Chondrocyte (in vitro differentiated cells): ENCODE results near the gene PKMYT1. TPM values are rescaled to one million over a fixed set of nuclear protein-coding genes. Genes with fewer than 3 reads are reported as not detected.
"Not testable (repeated sequence)": the region's sequence is repeated elsewhere in the genome, so short reads cannot be mapped to it uniquely, and the experiment has no call there.

Experiments used
- DNase-seq: peaks from one replicate; pipeline ENCODE4 v3.0.0; 2021; ENCODE audit warnings: mixed read lengths, low spot score
- H3K27ac Mint-ChIP-seq: one replicate; pipeline ENCODE4 v1.8.0; 2021; ENCODE audit warnings: mild to moderate bottlenecking, moderate library complexity, mixed read lengths; ENCODE audit not compliant: unreplicated experiment
- H3K27me3 Mint-ChIP-seq: 2 replicates; pipeline ENCODE4 v1.8.0; 2021; ENCODE audit warnings: low read depth, mixed read lengths
- H3K36me3 Mint-ChIP-seq: 2 replicates; pipeline ENCODE4 v1.8.0; 2021; ENCODE audit warnings: low read depth, mixed read lengths
- H3K4me1 Mint-ChIP-seq: 2 replicates; pipeline ENCODE4 v1.8.0; 2021; ENCODE audit warnings: low read depth, mild to moderate bottlenecking, mixed read lengths
- H3K4me3 Mint-ChIP-seq: one replicate; pipeline ENCODE4 v1.8.0; 2021; ENCODE audit warnings: mild to moderate bottlenecking, moderate library complexity, mixed read lengths; ENCODE audit not compliant: unreplicated experiment
- H3K9me3 Mint-ChIP-seq: 2 replicates; pipeline ENCODE4 v1.8.0; 2021; ENCODE audit warnings: low read depth, mixed read lengths
- total RNA-seq: library from RNA; stranded (reverse); gene quantifications from 3 replicates; pipeline ENCODE4 v1.2.1, GENCODE V29; 2021
- TF ChIP-seq, protein P1 (sequence below): fragments of 200-600 bp; sonication (generic); IDR thresholded peaks from 2 replicates; pipeline ENCODE4 v1.5.0; 2021; ENCODE audit warnings: antibody characterized with exemption, mild to moderate bottlenecking, moderate library complexity

The PKMYT1 gene
- total RNA-seq, 1 donor from 2014 or later: 6.2 TPM

DNA sequence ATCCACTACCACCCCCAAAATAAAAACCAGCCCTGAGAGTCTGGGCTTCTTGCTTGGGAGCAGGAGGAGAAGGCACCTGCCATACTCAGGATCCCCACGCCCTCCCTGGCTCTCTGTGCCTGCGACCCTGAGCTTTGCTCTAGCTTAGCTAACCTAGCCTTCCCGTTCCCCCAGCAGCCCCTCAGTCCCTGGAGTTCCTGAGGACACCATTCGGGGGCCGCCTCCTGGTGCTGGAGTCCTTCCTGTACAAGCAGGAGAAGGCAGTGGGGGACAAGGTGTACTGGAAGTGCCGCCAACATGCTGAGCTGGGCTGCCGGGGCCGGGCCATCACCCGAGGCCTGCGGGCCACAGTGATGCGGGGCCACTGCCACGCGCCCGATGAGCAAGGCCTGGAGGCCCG, 50.0 kb downstream of the PKMYT1 start:
- Mint-ChIP-seq H3K9me3 (no peaks in the 10 kb centered on the region), H3K4me1 (peaks cover 4% of the 10 kb centered on the region), H3K4me3 (no peak overlapping the region), H3K36me3 (peaks cover 12% of the 10 kb centered on the region), H3K27ac (no peak overlapping the region), H3K27me3 (no peaks in the 10 kb centered on the region)
- TF ChIP-seq, protein P1, sequence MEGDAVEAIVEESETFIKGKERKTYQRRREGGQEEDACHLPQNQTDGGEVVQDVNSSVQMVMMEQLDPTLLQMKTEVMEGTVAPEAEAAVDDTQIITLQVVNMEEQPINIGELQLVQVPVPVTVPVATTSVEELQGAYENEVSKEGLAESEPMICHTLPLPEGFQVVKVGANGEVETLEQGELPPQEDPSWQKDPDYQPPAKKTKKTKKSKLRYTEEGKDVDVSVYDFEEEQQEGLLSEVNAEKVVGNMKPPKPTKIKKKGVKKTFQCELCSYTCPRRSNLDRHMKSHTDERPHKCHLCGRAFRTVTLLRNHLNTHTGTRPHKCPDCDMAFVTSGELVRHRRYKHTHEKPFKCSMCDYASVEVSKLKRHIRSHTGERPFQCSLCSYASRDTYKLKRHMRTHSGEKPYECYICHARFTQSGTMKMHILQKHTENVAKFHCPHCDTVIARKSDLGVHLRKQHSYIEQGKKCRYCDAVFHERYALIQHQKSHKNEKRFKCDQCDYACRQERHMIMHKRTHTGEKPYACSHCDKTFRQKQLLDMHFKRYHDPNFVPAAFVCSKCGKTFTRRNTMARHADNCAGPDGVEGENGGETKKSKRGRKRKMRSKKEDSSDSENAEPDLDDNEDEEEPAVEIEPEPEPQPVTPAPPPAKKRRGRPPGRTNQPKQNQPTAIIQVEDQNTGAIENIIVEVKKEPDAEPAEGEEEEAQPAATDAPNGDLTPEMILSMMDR: no peak
- no peak for DNase-seq

DNA sequence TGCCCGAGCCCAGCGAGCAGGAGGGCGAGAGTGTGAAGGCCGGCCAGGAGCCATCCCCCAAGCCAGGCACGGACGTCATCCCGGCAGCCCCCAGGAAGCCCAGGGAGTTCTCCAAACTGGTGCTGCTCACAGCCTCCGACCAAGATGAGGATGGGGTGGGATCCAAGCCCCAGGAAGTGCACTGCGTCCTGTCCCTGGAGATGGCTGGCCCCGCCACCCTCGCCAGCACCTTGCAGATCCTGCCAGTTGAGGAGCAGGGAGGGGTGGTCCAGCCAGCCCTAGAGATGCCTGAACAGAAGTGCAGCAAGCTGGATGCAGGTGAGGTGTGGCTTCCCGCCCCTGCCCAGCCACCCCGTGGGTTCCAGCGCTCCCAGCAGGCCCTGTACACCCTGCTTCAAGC, 50.6 kb downstream of the PKMYT1 start:
- TF ChIP-seq, protein P1: no peak
- Mint-ChIP-seq H3K4me1 (peaks cover 4% of the 10 kb centered on the region), H3K36me3 (peaks cover 11% of the 10 kb centered on the region), H3K9me3 (no peaks in the 10 kb centered on the region), H3K27ac (no peak overlapping the region), H3K4me3 (no peak overlapping the region), H3K27me3 (no peaks in the 10 kb centered on the region)
- no peak for DNase-seq

DNA sequence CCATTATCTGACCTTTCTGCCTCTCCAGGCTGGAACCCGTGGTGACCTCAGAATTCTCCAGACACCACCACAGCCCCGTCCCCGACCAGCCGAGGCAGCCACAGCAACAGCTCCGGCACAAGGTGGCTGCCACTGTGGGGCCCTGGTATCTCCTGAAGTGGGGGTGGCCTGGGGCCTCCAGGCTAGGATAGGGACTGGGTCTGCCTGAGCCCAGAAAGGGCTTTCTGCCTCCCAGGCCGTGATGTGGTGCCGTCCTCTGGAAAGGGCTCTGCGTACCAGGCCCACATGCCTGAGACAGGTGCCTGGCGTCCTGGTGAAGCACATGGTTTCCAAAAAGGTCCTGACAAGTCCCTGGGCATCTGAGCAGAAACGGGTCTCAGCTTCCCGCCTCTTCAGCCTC, 51.5 kb downstream of the PKMYT1 start:
- Mint-ChIP-seq H3K27ac (no peak overlapping the region), H3K4me3 (no peak overlapping the region), H3K4me1 (peaks cover 4% of the 10 kb centered on the region), H3K27me3 (no peaks in the 10 kb centered on the region), H3K36me3 (peaks cover 4% of the 10 kb centered on the region), H3K9me3 (no peaks in the 10 kb centered on the region)
- TF ChIP-seq, protein P1: no peak
- no peak for DNase-seq

DNA sequence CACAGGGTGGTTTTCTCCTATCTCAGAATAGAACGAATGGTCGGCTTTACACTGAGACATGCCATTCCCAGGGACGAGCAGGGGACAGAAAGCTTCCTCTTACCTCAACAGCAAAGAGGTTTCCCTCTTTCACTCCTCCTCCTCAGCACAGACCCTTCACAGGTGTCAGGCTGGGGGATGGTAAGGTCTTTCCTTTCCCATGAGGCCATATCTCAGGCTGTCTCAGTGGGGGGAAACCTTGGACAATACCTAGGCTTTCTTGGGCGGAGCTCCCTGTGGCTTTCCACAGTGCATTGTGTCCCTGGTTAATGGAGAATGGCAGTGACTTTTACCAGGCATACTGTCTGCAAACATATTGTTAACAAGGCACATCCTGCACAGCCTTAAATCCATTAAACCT, 52.1 kb downstream of the PKMYT1 start:
- DNase-seq, H3K36me3 Mint-ChIP-seq, H3K4me1 Mint-ChIP-seq, H3K27ac Mint-ChIP-seq, H3K4me3 Mint-ChIP-seq, H3K27me3 Mint-ChIP-seq, H3K9me3 Mint-ChIP-seq: not testable (repeated sequence)

DNA sequence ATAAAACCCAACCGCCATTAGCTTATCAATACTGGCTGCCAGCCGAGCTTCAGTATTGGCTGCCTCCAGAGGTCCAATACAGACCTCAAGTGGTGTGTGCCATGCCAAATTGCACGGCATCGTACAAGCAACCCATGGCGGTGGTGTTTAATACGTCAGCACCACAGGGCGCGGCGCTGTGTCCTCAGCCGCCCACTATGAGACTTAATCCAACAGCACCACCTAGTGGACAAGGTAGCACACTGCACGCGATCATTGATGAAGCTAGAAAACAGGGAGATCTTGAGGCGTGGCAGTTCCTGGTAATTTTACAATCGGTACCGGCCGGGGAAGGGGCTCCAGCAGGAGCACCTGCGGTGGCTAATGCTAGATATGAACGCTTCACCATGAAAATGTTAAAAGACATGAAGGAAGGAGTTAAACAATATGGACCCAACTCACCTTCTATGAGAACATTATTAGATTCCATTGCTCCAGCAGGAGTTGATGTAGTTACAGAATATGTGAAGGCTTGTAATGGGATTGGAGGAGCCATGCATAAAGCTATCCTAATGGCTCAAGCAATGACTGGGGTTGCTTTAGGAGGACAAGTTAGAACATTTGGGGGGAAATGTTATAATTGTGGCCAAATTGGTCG, 53.1 kb downstream of the PKMYT1 start:
- Mint-ChIP-seq H3K27me3 (no peaks in the 10 kb centered on the region), H3K36me3 (peaks cover 7% of the 10 kb centered on the region), H3K4me1 (peaks cover 4% of the 10 kb centered on the region), H3K27ac (peak overlapping the region; percentile 3), H3K4me3 (no peak overlapping the region), H3K9me3 (no peaks in the 10 kb centered on the region)
- TF ChIP-seq, protein P1: peak; percentile 98
- no peak for DNase-seq

DNA sequence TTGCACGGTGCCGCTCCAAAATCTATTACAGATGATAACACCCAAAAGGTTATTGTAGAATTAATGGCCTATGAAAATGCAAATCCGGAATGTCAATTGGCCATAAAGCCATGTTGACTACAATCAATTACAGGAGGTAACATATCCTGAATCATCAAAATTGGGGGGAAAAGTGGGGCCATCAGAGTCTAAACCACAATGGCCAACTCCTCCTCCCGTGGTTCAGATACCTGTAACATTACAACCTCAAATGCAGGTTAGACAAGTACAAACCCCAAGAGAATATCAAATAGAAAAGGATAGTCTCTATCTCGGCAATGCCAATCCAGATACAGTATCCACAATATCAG, 53.6 kb downstream of the PKMYT1 start:
- no peak overlapping the region for H3K27ac Mint-ChIP-seq
- no peak overlapping the region for H3K4me3 Mint-ChIP-seq
- H3K9me3 Mint-ChIP-seq: no peaks in the 10 kb centered on the region
- DNase-seq: no peak
- TF ChIP-seq, protein P1: no peak
- no peaks in the 10 kb centered on the region for H3K27me3 Mint-ChIP-seq
- H3K36me3 Mint-ChIP-seq: peaks cover 10% of the 10 kb centered on the region
- peaks cover 4% of the 10 kb centered on the region for H3K4me1 Mint-ChIP-seq
